Endodermal cell (in vitro differentiated cells): Measurements from ENCODE around the gene THSD4. TPM values are rescaled to one million over a fixed set of nuclear protein-coding genes. Genes with fewer than 3 reads are reported as not detected.

Experiments used
- DNase-seq: peaks from one replicate; pipeline ENCODE4 v3.0.0-alpha.2; 2017
- H3K27ac ChIP-seq: 2 replicates; pipeline ENCODE4 v1.5.1; 2013; ENCODE audit warnings: mild to moderate bottlenecking, low read depth, low read length, moderate library complexity
- H3K27me3 ChIP-seq: 2 replicates; pipeline ENCODE4 v1.6.1; 2013; ENCODE audit warnings: mild to moderate bottlenecking, low read length, moderate library complexity; ENCODE audit not compliant: insufficient read depth, control insufficient read depth, poor library complexity, severe bottlenecking
- H3K36me3 ChIP-seq: 2 replicates; pipeline ENCODE4 v1.7.0; 2013; ENCODE audit warnings: mild to moderate bottlenecking, low read length, moderate library complexity; ENCODE audit not compliant: control insufficient read depth, insufficient read depth
- H3K4me1 ChIP-seq: one replicate; pipeline ENCODE4 v1.7.0; 2013; ENCODE audit warnings: low read length; ENCODE audit not compliant: control insufficient read depth, insufficient read depth
- H3K4me3 ChIP-seq: 2 replicates; pipeline ENCODE4 v1.5.1; 2013; ENCODE audit warnings: mild to moderate bottlenecking, low read length, moderate library complexity
- H3K9ac ChIP-seq: 2 replicates; pipeline ENCODE4 v1.6.1; 2013; ENCODE audit warnings: mild to moderate bottlenecking, low read length, moderate library complexity; ENCODE audit not compliant: poor library complexity, severe bottlenecking; ENCODE audit errors: extremely low read depth
- H3K9me3 ChIP-seq: 2 replicates; pipeline ENCODE4 v1.6.1; 2013; ENCODE audit warnings: mild to moderate bottlenecking, low read length, moderate library complexity; ENCODE audit not compliant: control insufficient read depth
- H3K27ac Mint-ChIP-seq: 2 replicates; pipeline ENCODE4 v1.8.0; 2020; ENCODE audit warnings: mixed read lengths
- H3K27me3 Mint-ChIP-seq: 2 replicates; pipeline ENCODE4 v1.8.0; 2021; ENCODE audit warnings: mild to moderate bottlenecking, mixed read lengths; ENCODE audit not compliant: insufficient read depth
- H3K36me3 Mint-ChIP-seq: 2 replicates; pipeline ENCODE4 v1.8.0; 2020; ENCODE audit warnings: low read depth, mixed read lengths
- H3K4me1 Mint-ChIP-seq: 2 replicates; pipeline ENCODE4 v1.8.0; 2020; ENCODE audit warnings: mixed read lengths
- H3K4me3 Mint-ChIP-seq: 2 replicates; pipeline ENCODE4 v1.8.0; 2020; ENCODE audit warnings: mild to moderate bottlenecking, moderate library complexity, mixed read lengths
- H3K9me3 Mint-ChIP-seq: 2 replicates; pipeline ENCODE4 v1.8.0; 2020; ENCODE audit warnings: mild to moderate bottlenecking, mixed read lengths
- CTCF ChIP-seq: fragments of 200-600 bp; sonication (generic); conservative IDR thresholded peaks from 2 replicates; pipeline ENCODE4 v1.5.0; 2021; ENCODE audit warnings: antibody characterized with exemption, mild to moderate bottlenecking
- WGBS, 2 experiments: methylation state at CpG; one replicate each; pipeline versions ENCODE4 v1.1.5 to v1.1.7; 2013; ENCODE audit warnings: missing lambda C conversion rate in 2 of 2, mixed read lengths in 1 of 2; ENCODE audit not compliant: insufficient coverage in 1 of 2, insufficient read length in 1 of 2; 5-methylcytosine and 5-hydroxymethylcytosine counted together
- total RNA-seq, 2 donors: library from RNA; stranded (reverse); fragmentation: NEBNext Ultra II Directional in 1 of 2; extraction: Animal tissue kit (Norgen Biotek cat#: 25700) in 1 of 2; gene quantifications; 2 replicates in 1 of 2; 3 replicates in 1 of 2; pipeline ENCODE4 v1.2.1, GENCODE V29; 2021

Gene THSD4
- total RNA-seq, 2 donors from 2014 or later = 4.6 to 5.4 TPM

DNA sequence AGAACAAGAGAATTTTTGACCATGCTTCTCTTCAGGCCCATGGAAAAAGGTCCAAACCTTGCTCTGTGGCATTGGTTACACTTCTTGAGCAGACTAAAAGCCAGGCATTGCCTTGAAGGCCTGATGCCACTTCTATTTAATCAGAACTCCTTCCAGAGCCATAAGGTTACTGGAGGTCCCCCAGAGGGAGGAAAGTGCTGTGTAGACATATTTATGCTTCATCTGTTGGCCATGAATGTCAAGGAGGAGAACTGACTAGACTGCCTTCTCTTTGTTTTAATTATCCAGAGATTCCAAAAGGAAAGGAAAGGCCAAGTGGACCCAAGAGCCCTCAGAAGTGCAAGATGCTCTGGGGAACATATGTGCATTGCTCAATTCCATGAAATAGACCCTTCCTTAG, 402.5 kb downstream of the THSD4 start:
- Mint-ChIP-seq H3K27ac (no peak overlapping the region), H3K27me3 (peaks cover 3% of the 10 kb centered on the region), H3K9me3 (no peaks in the 10 kb centered on the region), H3K4me1 (peaks cover 31% of the 10 kb centered on the region), H3K36me3 (no peaks in the 10 kb centered on the region), H3K4me3 (no peak overlapping the region)
- DNase-seq = no peak
- no peak overlapping the region for H3K4me3 ChIP-seq
- H3K4me1 ChIP-seq = no peaks in the 10 kb centered on the region
- no peak overlapping the region for H3K27ac ChIP-seq
- H3K9ac ChIP-seq = no peak overlapping the region
- no peaks in the 10 kb centered on the region for H3K36me3 ChIP-seq
- H3K9me3 ChIP-seq = no peaks in the 10 kb centered on the region
- no peaks in the 10 kb centered on the region for H3K27me3 ChIP-seq
- TF ChIP-seq CTCF = no peak

DNA sequence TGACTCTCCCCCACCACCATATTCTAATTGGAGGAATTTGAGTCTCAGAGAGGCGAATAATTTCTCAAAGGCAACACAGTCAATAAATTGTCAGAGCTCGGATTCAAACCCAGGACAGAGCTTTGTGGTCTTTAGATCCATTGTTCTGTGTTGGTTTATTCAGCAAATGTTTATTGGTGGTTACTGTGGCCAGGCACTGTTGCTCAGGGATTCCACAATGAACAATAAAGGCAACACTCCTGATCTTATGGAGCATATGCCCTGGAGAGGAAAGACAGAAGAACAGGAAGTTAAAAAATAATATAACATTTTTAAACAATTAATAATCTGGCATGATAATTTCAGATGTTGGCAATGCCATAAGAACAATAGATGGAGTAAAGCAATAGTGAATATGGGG, 403.4 kb downstream of the THSD4 start:
- Histone ChIP-seq H3K4me1 (no peaks in the 10 kb centered on the region), H3K36me3 (no peaks in the 10 kb centered on the region), H3K9ac (no peak overlapping the region), H3K27me3 (no peaks in the 10 kb centered on the region), H3K4me3 (no peak overlapping the region), H3K27ac (no peak overlapping the region), H3K9me3 (no peaks in the 10 kb centered on the region)
- no peaks in the 10 kb centered on the region for H3K9me3 Mint-ChIP-seq
- no peak for DNase-seq
- 98 to 100% methylated on average over 1 to 2 of the region's 2 CpGs for WGBS, 2 experiments
- no peaks in the 10 kb centered on the region for H3K36me3 Mint-ChIP-seq
- no peak overlapping the region for H3K27ac Mint-ChIP-seq
- H3K4me1 Mint-ChIP-seq = peaks cover 23% of the 10 kb centered on the region
- no peak overlapping the region for H3K4me3 Mint-ChIP-seq
- TF ChIP-seq CTCF = no peak
- peaks cover 3% of the 10 kb centered on the region for H3K27me3 Mint-ChIP-seq

- 66 to 77% methylated on average over 6 to 10 of the region's 10 CpGs for WGBS, 2 experiments
- no peaks in the 10 kb centered on the region for H3K27me3 ChIP-seq
- Mint-ChIP-seq H3K27me3 (peaks cover 12% of the 10 kb centered on the region), H3K4me1 (peaks cover 33% of the 10 kb centered on the region), H3K27ac (no peak overlapping the region), H3K36me3 (no peaks in the 10 kb centered on the region), H3K4me3 (no peak overlapping the region), H3K9me3 (no peaks in the 10 kb centered on the region)
- H3K36me3 ChIP-seq = no peaks in the 10 kb centered on the region
- no peak for TF ChIP-seq CTCF
- DNase-seq = no peak
- no peak overlapping the region for H3K9ac ChIP-seq
- H3K9me3 ChIP-seq = no peaks in the 10 kb centered on the region
- H3K4me3 ChIP-seq = no peak overlapping the region
- peak overlapping the region; percentile 19 for H3K27ac ChIP-seq
- peaks cover 4% of the 10 kb centered on the region for H3K4me1 ChIP-seq
Measured at GRCh38 chr15:71526060-71526820, 411.0 kb downstream of the THSD4 start.
